GM12878 (cell line): ENCODE data around the gene IL19. TPM values are rescaled to one million over a fixed set of nuclear protein-coding genes. Genes with fewer than 3 reads are reported as not detected.

Source experiments
- CHD4 ChIP-seq: fragments of 200-600 bp; sonication (generic); IDR thresholded peaks from 2 replicates; pipeline ENCODE4 v1.6.1; 2016; ENCODE audit warnings: mild to moderate bottlenecking
- E2F8 ChIP-seq: fragments of 450-650 bp; IDR thresholded peaks from 2 replicates; pipeline ENCODE4 v1.6.1; 2018; ENCODE audit warnings: mild to moderate bottlenecking, low read depth, moderate library complexity; ENCODE audit not compliant: partially characterized antibody
- ETV6 ChIP-seq, 2 experiments: fragments of 450-650 bp in 1 of 2; IDR thresholded peaks in 1 of 2; conservative IDR thresholded peaks in 1 of 2; 2 replicates each; pipeline ENCODE4 v1.6.1; 2014; ENCODE audit warnings: antibody characterized with exemption in 1 of 2, borderline replicate concordance in 1 of 2, low read depth in 1 of 2, mild to moderate bottlenecking in 1 of 2, moderate library complexity in 1 of 2
- MYB ChIP-seq: fragments of 150-350 bp; IDR thresholded peaks from 2 replicates; pipeline ENCODE4 v1.6.1; 2014; ENCODE audit warnings: mild to moderate bottlenecking, low read depth, low read length, borderline replicate concordance
- NFIC ChIP-seq: IDR thresholded peaks from 2 replicates; pipeline ENCODE4 v1.6.1; 2012; ENCODE audit warnings: low read depth, mild to moderate bottlenecking, inconsistent platforms, low read length, moderate library complexity
- POLR2AphosphoS2 ChIP-seq: IDR thresholded peaks from 2 replicates; pipeline ENCODE4 v1.6.1; 2011; ENCODE audit warnings: low read depth, mild to moderate bottlenecking, low read length, improper control_type of control experiment, moderate library complexity
- POLR2AphosphoS5 ChIP-seq: IDR thresholded peaks from 2 replicates; pipeline ENCODE4 v1.6.1; 2011; ENCODE audit warnings: mild to moderate bottlenecking, low read length, inconsistent platforms
- RAD21 ChIP-seq: IDR thresholded peaks from 2 replicates; pipeline ENCODE4 v1.6.1; 2011; ENCODE audit warnings: mild to moderate bottlenecking, low read depth, low read length, moderate library complexity; ENCODE audit not compliant: insufficient read depth
- RB1 ChIP-seq: fragments of 450-650 bp; formaldehyde crosslinking; IDR thresholded peaks from 2 replicates; pipeline ENCODE4 v1.6.1; 2017; ENCODE audit warnings: mild to moderate bottlenecking, borderline replicate concordance
- SMARCA5 ChIP-seq: fragments of 450-650 bp; IDR thresholded peaks from 2 replicates; pipeline ENCODE4 v1.6.1; 2017; ENCODE audit warnings: mild to moderate bottlenecking
- STAT1 ChIP-seq: fragments of 450-650 bp; conservative IDR thresholded peaks from 2 replicates; pipeline ENCODE4 v1.6.1; 2014; ENCODE audit warnings: antibody characterized with exemption, mild to moderate bottlenecking
- SUPT20H ChIP-seq: IDR thresholded peaks from 2 replicates; pipeline ENCODE4 v1.6.1; 2011; ENCODE audit warnings: low read depth, mild to moderate bottlenecking, low read length, moderate library complexity, borderline replicate concordance; ENCODE audit not compliant: control insufficient read depth
- ZNF592 ChIP-seq: fragments of 450-650 bp; IDR thresholded peaks from 2 replicates; pipeline ENCODE4 v1.6.1; 2017; ENCODE audit warnings: mild to moderate bottlenecking, moderate library complexity
- polyA plus RNA-seq, 11 experiments: library from polyadenylated mRNA; depleted of rRNA in 4 of 11; unstranded in 6 of 11; stranded (reverse) in 5 of 11; fragments of >200 nt; fragmentation: Nextera tagmentation in 4 of 11; fragmentation: Illumina TruSeq in 1 of 11; extraction: Ambion mirVana in 4 of 11; extraction: Trizol in 1 of 11; gene quantifications; 1 replicate in 1 of 11; 2 replicates in 10 of 11; pipeline versions ENCODE4 v1.2.1 to v1.2.3, GENCODE V29; 2011 to 2016; ENCODE audit warnings: inconsistent platforms in 2 of 11, missing spikeins in 2 of 11, low read depth in 1 of 11
- total RNA-seq, 4 experiments: library from RNA; depleted of rRNA in 3 of 4; stranded (reverse); fragments of >200 nt in 3 of 4; fragmentation: Illumina TruSeq in 1 of 4; extraction: Trizol in 1 of 4; gene quantifications; 2 replicates each; pipeline versions ENCODE4 v1.2.1 to v1.2.3, GENCODE V29; 2013 to 2021
- TF ChIP-seq, protein P1 (sequence below): IDR thresholded peaks from 2 replicates; pipeline ENCODE4 v1.6.1; 2012; ENCODE audit warnings: mild to moderate bottlenecking, low read depth, low read length
- TF ChIP-seq, protein P2 (sequence below): fragments of 450-650 bp; IDR thresholded peaks from 2 replicates; pipeline ENCODE4 v1.6.1; 2016; ENCODE audit warnings: mild to moderate bottlenecking

Gene IL19
- total and polyA plus RNA-seq, 10 of the 15 experiments (the other 5 are each of a cell fraction or from before 2014, with no cell fraction given): 0.10 to 0.73 (median 0.28) TPM; not detected in 6

DNA sequence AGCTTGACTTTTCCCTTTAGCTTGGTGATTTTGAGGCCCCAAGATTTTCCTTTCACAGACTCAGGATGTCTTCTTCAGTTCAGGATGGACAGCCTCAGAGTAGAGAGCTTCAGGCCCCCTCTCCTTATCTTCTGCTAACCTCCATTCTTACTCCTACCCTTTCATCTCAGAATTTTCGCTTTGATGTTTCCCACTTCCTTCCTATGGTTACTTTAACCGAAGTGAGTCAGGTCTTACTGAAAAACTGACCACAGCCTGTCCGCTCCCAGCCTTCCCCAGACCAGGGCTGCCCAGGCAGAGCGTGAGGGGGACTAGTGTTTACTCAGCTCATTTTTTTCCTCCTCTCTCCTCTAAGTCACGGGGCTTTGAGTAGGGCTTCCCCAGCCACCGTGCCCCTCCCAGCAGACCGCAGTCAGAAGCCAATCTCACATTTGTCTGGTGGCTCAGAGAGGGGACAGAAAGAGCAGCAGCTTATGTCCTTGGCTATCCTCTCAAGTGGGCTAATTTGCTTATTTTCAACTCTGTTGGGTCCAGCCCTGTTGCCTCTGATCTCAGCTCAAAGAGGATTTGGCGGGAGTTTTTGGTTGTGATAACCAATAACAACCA is 4.2 kb upstream of the IL19 start (continued):
- TF ChIP-seq RAD21 (no peak), POLR2AphosphoS2 (no peak), ETV6 (conservative IDR thresholded peaks at IDR 0.05 in 1 of 2, IDR thresholded peaks at IDR 0.05 in 1 of 2; ENCODE audit: borderline replicate concordance in 1 of 2, low read depth in 1 of 2) (peak in 1 of 2 experiments; percentile 90; a peak in 2 of 4 replicates), NFIC (peak; percentile 95), E2F8 (peak; percentile 54), MYB (no peak), STAT1 (no peak), SUPT20H (no peak), SMARCA5 (no peak), CHD4 (no peak), POLR2AphosphoS5 (no peak), ZNF592 (no peak), RB1 (0 out of 2 replicates have a peak, but pooled peaks have one; percentile 23)
- TF ChIP-seq, protein P1, sequence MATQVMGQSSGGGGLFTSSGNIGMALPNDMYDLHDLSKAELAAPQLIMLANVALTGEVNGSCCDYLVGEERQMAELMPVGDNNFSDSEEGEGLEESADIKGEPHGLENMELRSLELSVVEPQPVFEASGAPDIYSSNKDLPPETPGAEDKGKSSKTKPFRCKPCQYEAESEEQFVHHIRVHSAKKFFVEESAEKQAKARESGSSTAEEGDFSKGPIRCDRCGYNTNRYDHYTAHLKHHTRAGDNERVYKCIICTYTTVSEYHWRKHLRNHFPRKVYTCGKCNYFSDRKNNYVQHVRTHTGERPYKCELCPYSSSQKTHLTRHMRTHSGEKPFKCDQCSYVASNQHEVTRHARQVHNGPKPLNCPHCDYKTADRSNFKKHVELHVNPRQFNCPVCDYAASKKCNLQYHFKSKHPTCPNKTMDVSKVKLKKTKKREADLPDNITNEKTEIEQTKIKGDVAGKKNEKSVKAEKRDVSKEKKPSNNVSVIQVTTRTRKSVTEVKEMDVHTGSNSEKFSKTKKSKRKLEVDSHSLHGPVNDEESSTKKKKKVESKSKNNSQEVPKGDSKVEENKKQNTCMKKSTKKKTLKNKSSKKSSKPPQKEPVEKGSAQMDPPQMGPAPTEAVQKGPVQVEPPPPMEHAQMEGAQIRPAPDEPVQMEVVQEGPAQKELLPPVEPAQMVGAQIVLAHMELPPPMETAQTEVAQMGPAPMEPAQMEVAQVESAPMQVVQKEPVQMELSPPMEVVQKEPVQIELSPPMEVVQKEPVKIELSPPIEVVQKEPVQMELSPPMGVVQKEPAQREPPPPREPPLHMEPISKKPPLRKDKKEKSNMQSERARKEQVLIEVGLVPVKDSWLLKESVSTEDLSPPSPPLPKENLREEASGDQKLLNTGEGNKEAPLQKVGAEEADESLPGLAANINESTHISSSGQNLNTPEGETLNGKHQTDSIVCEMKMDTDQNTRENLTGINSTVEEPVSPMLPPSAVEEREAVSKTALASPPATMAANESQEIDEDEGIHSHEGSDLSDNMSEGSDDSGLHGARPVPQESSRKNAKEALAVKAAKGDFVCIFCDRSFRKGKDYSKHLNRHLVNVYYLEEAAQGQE: no peak
- TF ChIP-seq, protein P2, sequence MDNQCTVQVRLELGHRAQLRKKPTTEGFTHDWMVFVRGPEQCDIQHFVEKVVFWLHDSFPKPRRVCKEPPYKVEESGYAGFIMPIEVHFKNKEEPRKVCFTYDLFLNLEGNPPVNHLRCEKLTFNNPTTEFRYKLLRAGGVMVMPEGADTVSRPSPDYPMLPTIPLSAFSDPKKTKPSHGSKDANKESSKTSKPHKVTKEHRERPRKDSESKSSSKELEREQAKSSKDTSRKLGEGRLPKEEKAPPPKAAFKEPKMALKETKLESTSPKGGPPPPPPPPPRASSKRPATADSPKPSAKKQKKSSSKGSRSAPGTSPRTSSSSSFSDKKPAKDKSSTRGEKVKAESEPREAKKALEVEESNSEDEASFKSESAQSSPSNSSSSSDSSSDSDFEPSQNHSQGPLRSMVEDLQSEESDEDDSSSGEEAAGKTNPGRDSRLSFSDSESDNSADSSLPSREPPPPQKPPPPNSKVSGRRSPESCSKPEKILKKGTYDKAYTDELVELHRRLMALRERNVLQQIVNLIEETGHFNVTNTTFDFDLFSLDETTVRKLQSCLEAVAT: peak; percentile 77
